ENCODE data around the gene LHFPL2. TPM values are rescaled to one million over a fixed set of nuclear protein-coding genes. Genes with fewer than 3 reads are reported as not detected.

The LHFPL2 gene
- total RNA-seq, 1 donor from 2014 or later = 113 TPM

- peaks cover 16% of the 10 kb centered on the region for H3K36me3 Mint-ChIP-seq (ENCODE audit: unreplicated experiment)
- H3K4me3 Mint-ChIP-seq (ENCODE audit: unreplicated experiment) = no peak overlapping the region
- TF ChIP-seq CTCF (IDR thresholded peaks at IDR 0.05) = no peak
- no peak for DNase-seq (ENCODE audit: extremely low spot score, unreplicated experiment)
- H3K27ac Mint-ChIP-seq (ENCODE audit: unreplicated experiment) = peak overlapping the region; percentile 88
- H3K9me3 Mint-ChIP-seq (ENCODE audit: unreplicated experiment) = no peaks in the 10 kb centered on the region
- peaks cover 63% of the 10 kb centered on the region for H3K4me1 Mint-ChIP-seq (ENCODE audit: unreplicated experiment)
- H3K27me3 Mint-ChIP-seq (ENCODE audit: unreplicated experiment) = no peaks in the 10 kb centered on the region
These were observed 71.3 kb downstream of the LHFPL2 start for GRCh38 chr5:78577071-78577807.

- Mint-ChIP-seq H3K36me3 (ENCODE audit: unreplicated experiment) (peaks cover 13% of the 10 kb centered on the region), H3K27ac (ENCODE audit: unreplicated experiment) (peak overlapping the region; percentile 88)
These were observed 72.2 kb downstream of the LHFPL2 start for GRCh38 chr5:78576376-78576775.

GRCh38 chr5:78574731-78575161 is 73.8 kb downstream of the LHFPL2 start:
- H3K4me3 Mint-ChIP-seq (ENCODE audit: unreplicated experiment) = no peak overlapping the region
- no peaks in the 10 kb centered on the region for H3K27me3 Mint-ChIP-seq (ENCODE audit: unreplicated experiment)
- TF ChIP-seq CTCF (IDR thresholded peaks at IDR 0.05) = no peak
- no peak for DNase-seq (ENCODE audit: extremely low spot score, unreplicated experiment)
- no peaks in the 10 kb centered on the region for H3K9me3 Mint-ChIP-seq (ENCODE audit: unreplicated experiment)
- peaks cover 11% of the 10 kb centered on the region for H3K36me3 Mint-ChIP-seq (ENCODE audit: unreplicated experiment)
- H3K27ac Mint-ChIP-seq (ENCODE audit: unreplicated experiment) = peak overlapping the region; percentile 70
- H3K4me1 Mint-ChIP-seq (ENCODE audit: unreplicated experiment) = peaks cover 78% of the 10 kb centered on the region

More at GRCh38 chr5:78576376-78576775, 72.2 kb downstream of the LHFPL2 start:
- Mint-ChIP-seq H3K27me3 (ENCODE audit: unreplicated experiment) (no peaks in the 10 kb centered on the region), H3K4me1 (ENCODE audit: unreplicated experiment) (peaks cover 63% of the 10 kb centered on the region), H3K4me3 (ENCODE audit: unreplicated experiment) (no peak overlapping the region), H3K9me3 (ENCODE audit: unreplicated experiment) (no peaks in the 10 kb centered on the region)
- no peak for DNase-seq (ENCODE audit: extremely low spot score, unreplicated experiment)
- no peak for TF ChIP-seq CTCF (IDR thresholded peaks at IDR 0.05)

GRCh38 chr5:78574131-78574673 is 74.4 kb downstream of the LHFPL2 start:
- no peak overlapping the region for H3K4me3 Mint-ChIP-seq (ENCODE audit: unreplicated experiment)
- H3K27ac Mint-ChIP-seq (ENCODE audit: unreplicated experiment) = peak overlapping the region; percentile 70
- no peak for TF ChIP-seq CTCF (IDR thresholded peaks at IDR 0.05)
- no peak for DNase-seq (ENCODE audit: extremely low spot score, unreplicated experiment)
- peaks cover 11% of the 10 kb centered on the region for H3K36me3 Mint-ChIP-seq (ENCODE audit: unreplicated experiment)
- H3K9me3 Mint-ChIP-seq (ENCODE audit: unreplicated experiment) = no peaks in the 10 kb centered on the region
- peaks cover 83% of the 10 kb centered on the region for H3K4me1 Mint-ChIP-seq (ENCODE audit: unreplicated experiment)
- no peaks in the 10 kb centered on the region for H3K27me3 Mint-ChIP-seq (ENCODE audit: unreplicated experiment)

- H3K4me1 Mint-ChIP-seq (ENCODE audit: unreplicated experiment) = peaks cover 85% of the 10 kb centered on the region
- peaks cover 11% of the 10 kb centered on the region for H3K36me3 Mint-ChIP-seq (ENCODE audit: unreplicated experiment)
- peak overlapping the region; percentile 70 for H3K27ac Mint-ChIP-seq (ENCODE audit: unreplicated experiment)
- H3K4me3 Mint-ChIP-seq (ENCODE audit: unreplicated experiment) = no peak overlapping the region
- TF ChIP-seq CTCF (IDR thresholded peaks at IDR 0.05) = no peak
- no peak for DNase-seq (ENCODE audit: extremely low spot score, unreplicated experiment)
- H3K27me3 Mint-ChIP-seq (ENCODE audit: unreplicated experiment) = no peaks in the 10 kb centered on the region
- H3K9me3 Mint-ChIP-seq (ENCODE audit: unreplicated experiment) = no peaks in the 10 kb centered on the region
These were observed 75.3 kb downstream of the LHFPL2 start for GRCh38 chr5:78573318-78573717.
